Activated CD4-positive, alpha-beta T cell treated with anti-CD3 and anti-CD28 coated beads for 48 hours (primary cell): ENCODE data around the gene SLC16A6.
"Not testable (repeated sequence)": the region's sequence is repeated elsewhere in the genome, so short reads cannot be mapped to it uniquely, and the experiment has no call there.

Source experiments
- DNase-seq: peaks from one replicate; pipeline ENCODE4 v3.0.0-alpha.2; 2020

Gene SLC16A6

DNA sequence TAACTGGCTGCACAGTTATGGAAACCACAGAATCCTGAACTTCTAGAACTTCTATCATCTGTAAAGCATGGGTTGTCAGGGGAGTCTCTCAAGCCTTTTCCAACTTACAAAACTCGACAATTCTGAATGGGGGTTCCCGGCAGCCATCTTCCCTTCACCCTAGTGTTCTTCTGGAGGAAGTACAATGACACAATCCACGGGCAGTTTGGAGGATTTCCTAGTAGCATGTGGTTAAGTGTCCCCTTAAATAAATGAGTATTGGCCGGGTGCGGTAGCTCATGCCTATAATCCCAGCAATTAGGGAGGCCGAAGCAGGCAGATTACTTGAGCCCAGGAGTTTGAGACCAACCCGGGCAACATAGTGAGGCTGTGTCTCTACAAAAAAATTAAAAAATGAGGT is 2.1 kb downstream of the SLC16A6 start:
- peak; percentile 42 for DNase-seq

DNA sequence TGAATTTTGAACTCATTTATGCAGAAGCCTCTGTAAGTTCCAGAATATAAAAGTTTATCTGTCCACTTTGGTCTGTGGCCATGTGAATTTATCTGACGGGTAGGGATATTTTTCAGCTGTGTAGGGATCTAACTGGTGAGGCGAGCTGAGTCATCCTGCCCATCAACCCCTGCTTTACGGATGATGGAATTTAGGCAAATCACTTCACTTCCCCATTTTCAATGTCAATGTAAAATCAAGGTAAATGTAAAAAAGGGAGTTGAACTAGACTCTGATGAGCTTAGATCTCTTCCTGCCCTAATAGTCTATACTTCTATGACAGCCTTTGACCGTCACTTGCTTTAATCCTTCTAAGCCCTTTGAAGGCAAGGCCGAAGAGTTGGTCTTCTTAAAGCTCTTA is 2.6 kb downstream of the SLC16A6 start:
- no peak for DNase-seq

DNA sequence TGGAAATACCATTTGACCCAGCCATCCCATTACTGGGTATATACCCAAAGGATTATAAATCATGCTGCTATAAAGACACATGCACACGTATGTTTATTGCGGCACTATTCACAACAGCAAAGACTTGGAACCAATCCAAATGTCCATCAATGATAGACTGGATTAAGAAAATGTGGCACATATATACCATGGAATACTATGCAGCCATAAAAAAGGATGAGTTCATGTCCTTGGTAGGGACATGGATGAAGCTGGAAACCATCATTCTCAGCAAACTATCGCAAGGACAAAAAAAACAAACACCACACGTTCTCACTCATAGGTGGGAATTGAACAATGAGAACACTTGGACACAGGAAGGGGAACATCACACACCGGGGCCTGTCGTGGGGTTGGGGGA is 9.0 kb downstream of the SLC16A6 start:
- DNase-seq = not testable (repeated sequence)

DNA sequence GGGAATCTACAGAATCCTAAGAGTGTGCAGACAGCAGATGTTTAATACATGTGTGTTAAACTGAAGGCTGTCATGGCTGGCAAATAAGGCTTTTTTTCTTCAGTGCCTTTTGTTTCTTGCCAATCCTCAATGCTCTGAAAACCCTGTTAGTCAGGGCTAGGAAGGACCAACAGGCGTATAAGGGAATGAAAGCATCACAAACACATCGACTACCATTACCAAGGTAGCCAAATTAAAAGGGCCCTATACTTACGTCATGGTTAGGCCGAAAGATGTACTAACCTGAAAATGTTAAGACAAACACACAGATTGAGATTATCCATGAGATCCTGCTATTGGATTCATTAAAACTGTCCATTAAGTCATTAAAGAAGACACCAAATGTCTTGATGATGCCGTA is 13.1 kb downstream of the SLC16A6 start:
- no peak for DNase-seq

GRCh38 chr17:68276339-68276738 is 14.6 kb downstream of the SLC16A6 start:
- DNase-seq = not testable (repeated sequence)

GRCh38 chr17:68273722-68274121 is 17.2 kb downstream of the SLC16A6 start:
- DNase-seq = no peak

DNA sequence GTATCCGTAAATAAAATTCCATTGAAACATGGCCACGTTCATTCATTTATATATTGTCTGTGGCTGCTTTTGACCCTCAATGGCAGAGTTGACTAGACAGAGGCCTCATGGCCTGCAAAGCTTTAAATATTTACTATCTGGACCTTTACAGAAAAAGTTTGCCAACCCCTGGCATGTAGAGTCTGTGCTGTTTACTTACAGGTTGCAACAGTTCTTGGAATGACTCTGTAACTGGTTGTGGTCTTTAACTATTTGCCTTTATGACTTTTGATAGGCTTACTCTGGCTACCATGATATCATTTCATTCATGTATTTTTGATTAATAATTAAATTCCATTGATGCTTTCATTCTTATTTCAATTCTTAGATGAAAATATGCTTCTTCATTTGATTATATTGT is 25.1 kb downstream of the SLC16A6 start:
- not testable (repeated sequence) for DNase-seq

DNA sequence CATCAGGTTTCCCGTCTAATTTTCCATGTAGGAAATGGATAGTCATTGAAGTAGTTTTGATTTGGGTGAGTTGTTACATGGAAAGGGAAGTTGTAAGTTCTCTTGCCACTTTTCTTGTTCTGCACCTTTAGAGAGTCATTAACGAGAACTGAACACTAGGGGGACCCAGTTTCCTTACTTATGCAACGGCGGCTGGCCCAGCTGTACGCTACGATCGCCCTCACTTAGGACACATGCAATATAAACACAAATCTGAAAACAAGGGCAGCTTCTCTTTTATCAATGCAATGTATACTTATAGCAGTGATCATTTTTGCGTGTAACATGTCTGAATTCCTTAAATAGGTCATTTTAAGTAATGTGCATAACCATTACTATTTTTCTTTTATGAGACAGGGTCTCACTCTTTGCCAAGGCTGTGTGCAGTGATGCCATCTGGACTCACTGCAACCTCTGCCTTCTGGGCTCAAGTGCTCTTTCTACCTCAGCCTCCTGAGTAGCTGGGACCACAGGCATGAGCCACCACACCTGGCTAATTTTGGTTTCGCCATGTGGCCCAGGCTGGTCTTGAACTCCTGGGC is 27.7 kb downstream of the SLC16A6 start:
- DNase-seq = not testable (repeated sequence)

DNA sequence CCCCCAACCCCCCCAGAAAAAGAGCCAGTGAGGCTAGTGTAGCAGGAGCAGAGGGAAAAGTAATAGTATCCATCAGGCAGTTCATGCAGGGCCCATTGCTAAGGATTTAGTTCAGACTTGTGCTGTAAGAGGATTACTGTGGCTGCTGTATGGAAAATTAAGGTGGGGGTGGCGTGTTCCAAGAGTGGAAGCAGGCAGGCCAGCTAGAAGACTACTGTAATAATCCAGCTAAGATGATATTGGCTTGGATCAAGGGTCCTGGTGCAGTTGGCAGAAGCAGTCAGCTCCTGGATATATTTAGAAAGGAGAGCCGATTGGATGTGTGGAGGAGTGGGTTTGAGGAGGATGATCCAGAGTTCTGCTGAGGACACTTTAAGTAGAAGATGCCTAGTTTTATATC is 28.5 kb downstream of the SLC16A6 start:
- not testable (repeated sequence) for DNase-seq

DNA sequence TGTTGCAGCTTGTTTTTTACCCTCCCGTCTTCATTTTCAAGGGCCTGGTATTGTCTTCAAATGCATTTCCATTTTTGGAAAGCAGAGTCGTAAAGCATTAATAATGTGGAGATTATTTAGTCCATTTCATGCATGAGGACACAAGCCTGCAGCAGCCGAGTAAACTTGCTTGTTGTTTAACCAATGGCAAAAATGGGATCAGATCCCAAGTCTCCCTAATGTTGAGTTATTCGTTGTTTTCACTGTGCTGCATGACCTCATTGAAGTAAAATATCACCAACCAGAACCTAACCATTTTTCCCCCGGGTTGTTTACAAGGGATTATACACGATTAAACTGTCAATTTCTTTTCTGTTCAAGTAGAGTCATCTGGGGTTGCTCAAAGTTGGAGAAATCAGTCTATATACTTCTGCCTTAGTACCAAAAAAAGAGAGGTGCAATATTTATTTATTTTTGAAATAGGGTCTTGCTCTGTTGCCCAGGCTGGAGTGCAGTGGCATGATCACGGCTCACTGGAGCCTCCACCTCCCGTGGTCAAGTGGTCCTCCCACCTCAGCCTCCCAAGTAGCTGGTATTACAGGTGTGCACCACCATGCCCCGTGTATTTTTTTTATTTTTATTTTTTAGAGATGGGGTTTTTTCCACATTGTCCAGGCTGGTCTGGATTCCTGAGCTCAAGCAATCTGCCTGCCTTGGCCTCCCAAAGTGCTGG is 30.7 kb downstream of the SLC16A6 start:
- no peak for DNase-seq

DNA sequence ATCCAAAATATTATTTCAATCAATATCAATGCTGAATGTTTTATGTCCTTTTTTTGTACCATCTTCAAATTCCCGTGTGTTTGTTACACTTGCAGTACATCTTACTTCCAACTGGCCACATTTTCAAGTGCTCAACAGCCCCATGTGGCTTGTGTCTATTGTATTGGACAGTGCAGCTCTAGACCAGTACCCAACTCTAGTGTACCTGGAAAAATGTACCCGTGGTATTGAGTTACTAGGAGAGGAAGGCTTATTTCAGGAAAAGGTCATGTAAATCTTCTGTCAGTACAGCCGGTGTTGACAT is 31.3 kb downstream of the SLC16A6 start:
- not testable (repeated sequence) for DNase-seq

- peak; percentile 83 for DNase-seq
Observed at GRCh38 chr17:68258890-68259647, 31.9 kb downstream of the SLC16A6 start.

GRCh38 chr17:68257934-68258333 is 33.0 kb downstream of the SLC16A6 start:
- no peak for DNase-seq

DNA sequence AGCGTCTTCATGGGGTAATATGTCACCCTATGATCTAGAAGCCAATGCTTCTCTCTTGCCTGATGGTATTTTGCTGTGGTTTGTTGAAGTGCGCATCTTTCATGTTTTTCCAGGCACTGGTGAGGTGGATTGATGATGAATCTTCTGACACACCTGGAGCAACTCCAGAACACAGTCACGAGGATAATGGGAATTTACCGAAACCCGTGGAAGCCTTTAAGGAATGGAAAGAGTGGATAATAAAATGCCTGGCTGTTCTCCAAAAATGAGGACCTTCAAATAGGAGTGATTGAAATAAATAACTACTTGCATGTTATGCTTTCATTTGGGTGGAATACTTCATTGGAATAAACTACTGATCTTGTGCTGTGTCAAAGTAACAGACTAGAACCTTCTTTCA is 34.2 kb downstream of the SLC16A6 start:
- not testable (repeated sequence) for DNase-seq

- no peak for DNase-seq
Observed at GRCh38 chr17:68255731-68256538, 35.0 kb downstream of the SLC16A6 start.

DNA sequence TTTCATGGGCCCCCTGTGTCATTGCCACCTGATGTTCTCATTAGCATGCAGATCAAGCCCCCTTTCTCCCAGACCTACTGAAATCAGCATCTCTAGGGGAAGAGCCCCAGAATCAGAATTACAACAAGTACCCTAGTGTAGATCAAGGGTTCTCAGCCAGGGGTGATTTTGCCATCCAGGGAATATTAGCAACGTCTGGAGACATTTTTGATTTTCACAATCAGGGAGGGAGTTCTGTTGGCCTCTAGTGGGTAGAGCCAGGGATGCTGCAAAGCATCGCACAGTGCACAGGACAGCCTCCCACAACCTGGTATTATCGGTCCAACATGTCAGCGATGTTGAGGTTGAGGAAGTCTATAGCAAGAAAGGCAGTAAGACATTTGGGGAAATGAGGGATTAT is 35.8 kb downstream of the SLC16A6 start:
- no peak for DNase-seq

DNA sequence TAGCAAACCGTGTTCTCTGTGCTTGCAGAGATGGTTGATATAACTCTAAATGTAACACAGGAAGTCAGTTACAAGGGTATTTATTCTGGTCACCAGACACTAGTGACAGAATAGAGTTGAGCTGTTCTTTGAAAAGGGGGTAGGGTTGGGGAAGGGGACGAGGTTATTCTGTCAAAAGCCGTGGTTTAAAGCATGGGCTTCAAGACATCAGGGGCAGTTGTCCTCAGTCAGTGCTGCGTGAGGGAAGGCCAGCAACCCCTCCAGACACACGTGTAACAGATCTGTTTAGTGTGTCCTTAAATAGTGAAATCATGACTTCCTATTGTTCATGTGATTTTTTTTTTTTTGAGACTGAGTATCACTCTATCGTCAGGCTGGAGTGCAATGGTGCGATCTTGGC is 37.5 kb downstream of the SLC16A6 start:
- not testable (repeated sequence) for DNase-seq

GRCh38 chr17:68249354-68249765 is 41.6 kb downstream of the SLC16A6 start:
- DNase-seq = peak; percentile 21

DNA sequence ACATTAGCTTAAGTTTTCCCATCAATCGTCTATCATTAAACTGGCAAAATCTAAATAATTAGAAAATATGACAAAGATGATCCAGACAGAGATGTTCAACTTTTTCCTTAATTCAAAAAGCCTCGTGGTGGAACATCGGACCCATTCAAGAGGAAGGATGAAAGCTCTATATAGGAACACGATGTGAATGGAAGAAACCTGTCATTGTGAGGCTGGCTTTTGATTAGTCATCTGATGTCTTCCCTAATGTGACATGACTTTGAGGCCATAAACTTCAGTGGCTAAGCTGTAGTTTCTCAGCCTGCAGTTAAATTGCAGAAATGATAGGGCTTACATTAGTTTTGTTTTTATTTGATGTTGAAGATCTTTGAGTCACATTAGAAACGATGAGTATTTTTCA is 42.0 kb downstream of the SLC16A6 start:
- DNase-seq = peak; percentile 30

GRCh38 chr17:68248199-68248825 is 42.6 kb downstream of the SLC16A6 start:
- peak; percentile 67 for DNase-seq

DNA sequence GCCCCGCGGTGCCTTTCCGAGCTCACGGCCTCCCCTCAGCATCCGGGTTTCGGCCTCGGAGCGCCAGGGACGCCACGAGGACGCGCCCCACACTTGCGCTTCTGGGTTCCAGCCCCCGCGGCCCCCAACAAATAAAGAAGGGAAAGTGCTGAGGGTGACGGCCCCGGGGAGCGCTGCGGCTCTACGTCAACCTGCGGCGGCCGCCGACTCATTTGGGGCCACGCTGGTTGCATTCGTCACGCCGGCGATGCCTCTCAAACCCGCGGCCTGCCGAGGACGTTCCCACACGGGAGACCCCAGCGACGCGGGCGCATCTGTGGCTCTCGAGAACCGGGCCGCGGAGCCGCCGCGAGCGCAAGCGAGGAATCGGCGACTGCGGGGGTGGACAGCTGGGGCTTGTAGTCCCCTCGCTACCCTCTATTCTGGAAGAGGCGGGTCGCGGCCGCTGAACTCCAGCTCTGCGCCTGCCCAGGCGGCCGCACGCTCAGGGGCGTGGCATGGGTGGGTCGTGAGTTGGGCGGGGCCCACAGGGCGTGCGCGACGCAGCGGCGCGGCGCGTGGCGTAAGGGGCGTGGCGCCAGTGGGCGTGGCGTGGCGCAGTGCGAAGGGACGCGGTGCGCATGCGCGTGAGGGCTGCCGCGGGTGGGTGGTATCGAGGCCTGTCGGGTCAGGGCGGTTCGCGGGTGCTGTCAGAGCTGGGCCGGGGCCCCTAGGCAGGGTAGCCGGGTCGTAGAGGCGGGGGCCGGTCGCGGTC is 43.3 kb downstream of the SLC16A6 start, which contains the start of gene AMZ2:
TSS of gene AMZ2 (plus strand) at position 599 of the 754 bp plus-strand sequence. CDS start 2,145 bp downstream, outside the sequence.
- DNase-seq = peak; percentile 98
